ENCODE measurements around the gene SDF4. TPM values are rescaled to one million over a fixed set of nuclear protein-coding genes. Genes with fewer than 3 reads are reported as not detected.

SDF4 gene
- total and polyA plus RNA-seq, 2 of the 13 experiments (the other 11 are each of a cell fraction or from before 2014, with no cell fraction given) = 80.8 to 107 TPM

DNA sequence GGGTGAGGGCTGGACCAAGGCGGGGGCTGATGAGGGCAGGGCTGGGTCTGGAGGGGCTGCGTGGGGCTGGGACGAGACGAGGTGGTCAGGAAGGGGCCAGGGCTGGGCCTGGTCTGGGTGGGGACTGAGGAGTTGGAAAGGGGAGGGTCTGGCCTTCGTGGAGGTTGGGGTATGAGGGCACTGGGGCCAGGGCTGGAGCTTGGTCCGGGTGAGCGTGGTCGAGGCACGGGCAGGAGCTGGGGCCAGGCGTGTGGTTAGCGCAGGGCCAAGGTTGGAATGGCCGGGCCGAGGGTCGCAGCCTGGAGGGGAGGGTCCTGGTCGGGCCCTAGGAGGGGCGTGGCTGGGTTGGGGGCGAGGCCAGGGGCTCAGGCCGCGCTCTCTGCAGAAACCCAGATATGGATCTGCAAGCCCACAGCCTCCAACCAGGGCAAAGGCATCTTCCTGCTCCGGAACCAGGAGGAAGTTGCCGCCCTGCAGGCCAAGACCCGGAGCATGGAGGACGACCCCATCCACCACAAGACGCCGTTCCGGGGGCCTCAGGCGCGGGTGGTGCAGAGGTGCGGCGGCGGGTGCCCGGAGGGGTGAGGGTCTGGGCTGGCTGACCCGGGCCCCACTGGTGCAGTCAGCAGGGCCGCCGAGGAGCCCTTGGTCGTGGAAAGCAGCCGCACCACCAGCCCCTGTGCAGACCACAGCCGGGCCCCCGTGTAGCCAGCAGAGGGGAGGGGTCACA is 49.1 kb downstream of the SDF4 start:
- H3K79me2 ChIP-seq (ENCODE audit: insufficient read depth, low read length) = no peaks in the 10 kb centered on the region
- intact Hi-C loops (cut with micrococcal nuclease; ENCODE audit: unreplicated experiment) (no loop called here), in situ Hi-C loops (cut with HindIII; ENCODE audit: extremely low pct_ligation_motif_present, low pct_unique_long_range_greater_than_20kb) (no loop called here)
- H4K20me1 ChIP-seq (ENCODE audit: insufficient read depth, low read length) = no peaks in the 10 kb centered on the region
- ChIA-PET CTCF (ENCODE audit: low intra/inter-chr PET ratio, low total read pairs) (no interaction called here), POLR2A (no interaction called here)
- peaks cover 22% of the 10 kb centered on the region for H3K4me1 ChIP-seq (ENCODE audit: insufficient read depth, low read length)
- H3K4me2 ChIP-seq (ENCODE audit: low read depth, low read length) = no peak overlapping the region
- H3K9me3 ChIP-seq (ENCODE audit: low read length) = no peaks in the 10 kb centered on the region
- no TSS peak for BruUV-seq (replicated peaks)
- TF ChIP-seq RARA (CRISPR knock-in tag; IDR thresholded peaks at IDR 0.05) = no peak
- no peak for DNase-seq (ENCODE audit: low spot score)
- no peaks in the 10 kb centered on the region for H3K36me3 ChIP-seq (replicated peaks in 1 of 2; ENCODE audit: control insufficient read depth in 1 of 2, insufficient read depth in 2 of 2, low read length in 2 of 2)
- no peak for ATAC-seq
- H3K9ac ChIP-seq (ENCODE audit: insufficient read depth, low read depth, low read length) = no peak overlapping the region
- H3K27ac ChIP-seq (ENCODE audit: extremely low read length, insufficient read depth, low read length) = no peak overlapping the region
- H2AFZ ChIP-seq (ENCODE audit: low read length) = no peak overlapping the region
- H3K27me3 ChIP-seq (ENCODE audit: control insufficient read depth in 1 of 2, insufficient read depth in 2 of 2, low read length in 2 of 2) = peaks cover 12 to 78% of the 10 kb centered on the region in 2 experiments
- no peak overlapping the region for H3K4me3 ChIP-seq (replicated peaks in 1 of 3; ENCODE audit: insufficient read depth in 1 of 3, low read depth in 2 of 3, low read length in 3 of 3)
- WGBS (ENCODE audit: low lambda C conversion rate) = 47% methylated on average over 15 of the region's 39 CpGs
- no peak for FAIRE-seq

DNA sequence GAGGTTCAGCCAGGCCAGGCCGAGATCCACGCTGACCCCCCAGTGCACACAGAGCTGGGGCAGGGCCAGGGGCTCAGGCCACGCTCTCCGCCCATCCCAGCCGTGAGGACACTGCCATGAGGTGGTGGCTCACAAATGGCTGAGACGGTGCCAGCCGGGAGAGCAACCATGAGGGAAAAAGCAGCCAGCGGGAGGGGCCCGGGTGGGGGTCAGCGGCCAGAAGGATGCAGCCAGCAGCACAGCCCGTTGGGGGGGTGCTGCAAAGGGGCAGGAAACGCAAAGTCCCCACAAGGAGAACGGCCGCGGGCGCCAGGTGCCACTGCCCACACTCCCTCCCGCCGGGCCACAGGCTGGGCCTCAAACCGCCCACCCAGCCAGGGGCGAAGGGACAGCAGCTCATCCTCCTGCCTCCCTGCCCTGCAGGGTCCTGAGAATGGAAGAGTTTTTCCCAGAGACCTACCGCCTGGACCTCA is 49.8 kb downstream of the SDF4 start:
- POLR2A ChIA-PET = no interaction called here
- 36% methylated on average over 5 of the region's 21 CpGs for WGBS (ENCODE audit: low lambda C conversion rate)
- Histone ChIP-seq H3K4me2 (ENCODE audit: low read depth, low read length) (no peak overlapping the region), H3K36me3 (replicated peaks in 1 of 2; ENCODE audit: control insufficient read depth in 1 of 2, insufficient read depth in 2 of 2, low read length in 2 of 2) (no peaks in the 10 kb centered on the region), H3K79me2 (ENCODE audit: insufficient read depth, low read length) (no peaks in the 10 kb centered on the region), H3K4me1 (ENCODE audit: insufficient read depth, low read length) (peaks cover 22% of the 10 kb centered on the region), H3K9ac (ENCODE audit: insufficient read depth, low read depth, low read length) (no peak overlapping the region), H4K20me1 (ENCODE audit: insufficient read depth, low read length) (no peaks in the 10 kb centered on the region), H2AFZ (ENCODE audit: low read length) (no peak overlapping the region), H3K27ac (ENCODE audit: extremely low read length, insufficient read depth, low read length) (no peak overlapping the region), H3K4me3 (replicated peaks in 1 of 3; ENCODE audit: insufficient read depth in 1 of 3, low read depth in 2 of 3, low read length in 3 of 3) (no peak overlapping the region), H3K9me3 (ENCODE audit: low read length) (no peaks in the 10 kb centered on the region), H3K27me3 (ENCODE audit: control insufficient read depth in 1 of 2, insufficient read depth in 2 of 2, low read length in 2 of 2) (peaks cover 15 to 84% of the 10 kb centered on the region in 2 experiments)
- DNase-seq (ENCODE audit: low spot score) = no peak
- no peak for FAIRE-seq
- CTCF ChIA-PET (ENCODE audit: low intra/inter-chr PET ratio, low total read pairs) = no interaction called here
- intact Hi-C loops (cut with micrococcal nuclease; ENCODE audit: unreplicated experiment) = no loop called here
- in situ Hi-C loops (cut with HindIII; ENCODE audit: extremely low pct_ligation_motif_present, low pct_unique_long_range_greater_than_20kb) = no loop called here
- 0 out of 2 replicates have a peak, but pooled peaks have one; percentile 16 for TF ChIP-seq HNRNPL (IDR thresholded peaks at IDR 0.05; ENCODE audit: low read depth, low read length)
- TF ChIP-seq ZNF724P (CRISPR knock-in tag; IDR thresholded peaks at IDR 0.05; ENCODE audit: borderline replicate concordance) = no peak
- ATAC-seq = no peak
- no TSS peak for BruUV-seq (replicated peaks)
